Kidney epithelial cell (primary cell): ENCODE data around the gene SEC14L2. TPM values are rescaled to one million over a fixed set of nuclear protein-coding genes. Genes with fewer than 3 reads are reported as not detected.
"Not testable (repeated sequence)": the region's sequence is repeated elsewhere in the genome, so short reads cannot be mapped to it uniquely, and the experiment has no call there.

Source experiments
- DNase-seq: peaks from one replicate; pipeline ENCODE4 v3.0.0-alpha.2; 2010; ENCODE audit warnings: low read depth
- H3K27me3 ChIP-seq: 2 replicates; pipeline ENCODE4 v1.6.0; 2011; ENCODE audit warnings: low read length; ENCODE audit not compliant: control insufficient read depth, insufficient read depth
- H3K36me3 ChIP-seq: 2 replicates; pipeline ENCODE4 v1.5.1; 2011; ENCODE audit warnings: low read length; ENCODE audit not compliant: control insufficient read depth, insufficient read depth
- H3K4me3 ChIP-seq: 2 replicates; pipeline ENCODE4 v1.5.1; 2011; ENCODE audit warnings: low read depth, mild to moderate bottlenecking, control low read depth, low read length
- total RNA-seq: library from RNA; depleted of rRNA; stranded (reverse); fragments of >200 nt; gene quantifications from 2 replicates; pipeline ENCODE4 v1.2.3, GENCODE V29; 2015
- TF ChIP-seq, protein P1 (sequence below): IDR thresholded peaks from 2 replicates; pipeline ENCODE4 v1.5.1; 2011; ENCODE audit warnings: mild to moderate bottlenecking, moderate library complexity, low read length, control low read depth, inconsistent platforms; ENCODE audit not compliant: insufficient read depth, poor library complexity, severe bottlenecking

Gene SEC14L2
- total RNA-seq, 1 donor from 2014 or later: 31.7 TPM

DNA sequence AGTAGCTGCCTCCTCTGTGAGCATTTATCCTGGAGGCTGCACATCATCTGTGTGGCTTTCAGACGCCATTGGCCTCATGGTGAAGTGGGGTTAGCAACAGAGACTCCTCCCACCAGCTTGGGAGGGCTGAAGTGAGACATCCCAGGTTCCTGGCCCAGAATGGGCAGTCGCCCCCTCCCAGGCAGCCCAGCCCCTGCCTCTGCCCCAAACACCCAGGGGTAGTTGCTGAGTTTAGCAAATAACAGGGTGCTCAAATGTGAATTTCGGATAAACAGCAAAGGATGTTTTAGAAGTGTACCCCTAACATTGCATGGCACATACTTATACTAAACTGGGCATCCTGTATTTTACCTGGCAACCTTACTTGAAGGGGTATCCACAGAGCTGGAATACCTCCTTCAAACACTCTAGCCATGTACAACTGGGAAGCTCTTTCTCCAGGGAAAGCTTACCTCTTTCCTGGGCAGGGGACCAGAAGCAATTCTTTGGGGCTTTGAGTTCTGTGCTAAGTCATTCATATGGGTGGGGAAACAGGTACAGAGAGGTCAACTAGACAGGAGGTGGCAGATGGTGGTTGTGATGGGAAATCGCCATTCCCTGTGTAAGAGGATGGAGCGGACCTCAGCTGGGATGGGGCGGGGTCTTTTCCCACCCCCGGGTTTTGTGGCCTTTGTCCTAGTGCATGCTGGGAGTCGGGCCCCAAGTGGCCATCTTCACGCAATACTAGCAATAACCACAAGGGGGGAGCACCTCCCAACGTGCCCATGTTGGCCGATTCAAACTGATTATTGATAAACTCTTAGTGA lies 48.0 kb downstream of the SEC14L2 start:
- Histone ChIP-seq H3K27me3 (no peaks in the 10 kb centered on the region), H3K4me3 (no peak overlapping the region), H3K36me3 (no peaks in the 10 kb centered on the region)
- DNase-seq: no peak
- TF ChIP-seq, protein P1, sequence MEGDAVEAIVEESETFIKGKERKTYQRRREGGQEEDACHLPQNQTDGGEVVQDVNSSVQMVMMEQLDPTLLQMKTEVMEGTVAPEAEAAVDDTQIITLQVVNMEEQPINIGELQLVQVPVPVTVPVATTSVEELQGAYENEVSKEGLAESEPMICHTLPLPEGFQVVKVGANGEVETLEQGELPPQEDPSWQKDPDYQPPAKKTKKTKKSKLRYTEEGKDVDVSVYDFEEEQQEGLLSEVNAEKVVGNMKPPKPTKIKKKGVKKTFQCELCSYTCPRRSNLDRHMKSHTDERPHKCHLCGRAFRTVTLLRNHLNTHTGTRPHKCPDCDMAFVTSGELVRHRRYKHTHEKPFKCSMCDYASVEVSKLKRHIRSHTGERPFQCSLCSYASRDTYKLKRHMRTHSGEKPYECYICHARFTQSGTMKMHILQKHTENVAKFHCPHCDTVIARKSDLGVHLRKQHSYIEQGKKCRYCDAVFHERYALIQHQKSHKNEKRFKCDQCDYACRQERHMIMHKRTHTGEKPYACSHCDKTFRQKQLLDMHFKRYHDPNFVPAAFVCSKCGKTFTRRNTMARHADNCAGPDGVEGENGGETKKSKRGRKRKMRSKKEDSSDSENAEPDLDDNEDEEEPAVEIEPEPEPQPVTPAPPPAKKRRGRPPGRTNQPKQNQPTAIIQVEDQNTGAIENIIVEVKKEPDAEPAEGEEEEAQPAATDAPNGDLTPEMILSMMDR: peak; percentile 82

DNA sequence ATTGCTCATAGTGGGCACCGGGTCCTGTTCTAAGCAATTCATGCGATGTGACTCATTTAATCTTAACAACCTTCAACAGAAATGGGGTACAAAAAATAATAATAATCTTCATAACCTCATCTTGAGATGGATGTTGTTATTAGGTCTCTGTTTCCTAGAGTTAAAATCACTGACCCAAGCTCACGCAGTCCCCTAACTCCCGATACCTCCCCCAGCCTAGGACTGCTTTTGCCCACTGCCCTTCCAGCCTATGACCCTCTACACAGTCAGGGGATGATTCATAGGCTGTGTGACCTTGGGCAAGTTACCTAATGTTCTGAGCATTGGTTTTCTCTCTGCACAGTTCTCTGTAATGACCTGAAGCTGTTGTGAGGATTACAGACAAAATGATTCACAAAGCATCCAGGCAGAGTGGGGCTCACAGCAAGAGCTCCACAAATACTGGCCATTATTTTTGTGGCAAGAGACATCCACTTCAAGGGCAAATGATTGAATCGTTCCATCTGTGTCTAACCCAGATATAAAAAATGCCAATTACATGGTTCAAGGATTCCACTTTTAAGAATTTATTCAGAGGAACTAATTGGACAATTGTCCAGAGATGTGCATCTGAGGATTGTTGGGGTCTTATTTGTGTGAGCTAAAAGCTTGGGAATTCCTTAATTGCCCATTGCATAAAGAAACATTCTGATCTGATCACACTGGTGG lies 48.8 kb downstream of the SEC14L2 start:
- H3K27me3 ChIP-seq: no peaks in the 10 kb centered on the region
- no peak overlapping the region for H3K4me3 ChIP-seq
- DNase-seq: no peak
- TF ChIP-seq, protein P1: no peak
- H3K36me3 ChIP-seq: no peaks in the 10 kb centered on the region

DNA sequence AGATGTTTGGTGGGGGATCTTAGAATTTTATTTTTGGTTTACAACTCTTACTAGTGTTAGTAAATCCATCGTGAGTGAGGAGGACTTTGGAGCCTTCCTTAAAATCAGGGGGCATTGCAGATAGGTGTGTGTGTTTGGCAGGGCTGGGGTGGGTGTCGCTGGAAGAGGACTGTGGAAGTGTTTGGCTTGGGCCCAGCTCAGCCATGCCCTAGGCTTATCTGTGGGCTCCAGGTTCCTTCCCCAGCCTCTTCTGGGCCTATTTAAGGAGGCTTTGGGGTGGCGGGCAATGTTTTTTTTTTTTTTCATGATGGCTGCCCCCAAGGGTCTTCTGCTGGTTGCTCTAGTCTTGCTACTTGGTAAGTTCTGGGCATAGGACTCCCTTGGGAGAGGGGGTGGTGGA lies 50.8 kb downstream of the SEC14L2 start:
- H3K36me3 ChIP-seq: no peaks in the 10 kb centered on the region
- DNase-seq: no peak
- TF ChIP-seq, protein P1: no peak
- H3K4me3 ChIP-seq: no peak overlapping the region
- H3K27me3 ChIP-seq: peaks cover 4% of the 10 kb centered on the region

DNA sequence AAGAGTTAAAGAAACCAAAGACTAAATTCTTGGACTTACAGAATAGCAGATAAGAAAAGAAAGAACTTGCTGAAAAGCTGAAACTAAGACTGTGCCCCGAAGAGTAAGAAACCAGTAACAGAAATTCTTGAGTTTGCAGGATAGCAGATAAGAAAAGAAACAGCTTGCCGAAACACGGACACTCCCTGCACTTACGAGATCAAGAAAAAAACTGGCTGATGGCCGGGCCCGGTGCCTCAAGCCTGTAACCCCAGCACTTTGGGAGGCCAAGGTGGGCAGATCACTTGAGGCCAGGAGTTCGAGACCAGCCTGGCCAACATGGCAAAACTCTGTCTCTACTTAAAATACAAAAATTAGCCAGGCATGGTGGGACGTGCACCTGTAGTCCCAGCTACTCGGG lies 54.7 kb downstream of the SEC14L2 start:
- not testable (repeated sequence) for H3K27me3 ChIP-seq, H3K36me3 ChIP-seq, H3K4me3 ChIP-seq, DNase-seq

DNA sequence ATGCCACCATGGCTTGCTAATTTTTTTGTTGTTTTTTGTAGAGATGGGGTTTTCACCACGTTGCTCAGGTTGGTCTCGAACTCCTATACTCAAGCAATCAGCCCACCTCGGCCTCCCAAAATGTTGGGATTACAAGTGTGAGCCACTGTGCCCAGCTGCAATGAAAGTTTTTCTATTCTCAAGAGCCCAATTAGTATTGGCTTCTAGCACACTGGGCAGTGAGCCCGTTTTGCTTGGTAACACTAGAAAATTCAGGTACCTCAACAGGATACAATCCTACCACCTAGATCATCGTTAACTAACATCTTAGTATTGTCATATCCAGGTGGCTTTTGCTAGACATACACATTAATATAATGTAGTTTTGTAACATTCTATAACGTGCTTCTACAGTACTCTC lies 56.0 kb downstream of the SEC14L2 start:
- H3K4me3 ChIP-seq: no peak overlapping the region
- H3K36me3 ChIP-seq: no peaks in the 10 kb centered on the region
- TF ChIP-seq, protein P1: no peak
- DNase-seq: no peak
- H3K27me3 ChIP-seq: peaks cover 4% of the 10 kb centered on the region

DNA sequence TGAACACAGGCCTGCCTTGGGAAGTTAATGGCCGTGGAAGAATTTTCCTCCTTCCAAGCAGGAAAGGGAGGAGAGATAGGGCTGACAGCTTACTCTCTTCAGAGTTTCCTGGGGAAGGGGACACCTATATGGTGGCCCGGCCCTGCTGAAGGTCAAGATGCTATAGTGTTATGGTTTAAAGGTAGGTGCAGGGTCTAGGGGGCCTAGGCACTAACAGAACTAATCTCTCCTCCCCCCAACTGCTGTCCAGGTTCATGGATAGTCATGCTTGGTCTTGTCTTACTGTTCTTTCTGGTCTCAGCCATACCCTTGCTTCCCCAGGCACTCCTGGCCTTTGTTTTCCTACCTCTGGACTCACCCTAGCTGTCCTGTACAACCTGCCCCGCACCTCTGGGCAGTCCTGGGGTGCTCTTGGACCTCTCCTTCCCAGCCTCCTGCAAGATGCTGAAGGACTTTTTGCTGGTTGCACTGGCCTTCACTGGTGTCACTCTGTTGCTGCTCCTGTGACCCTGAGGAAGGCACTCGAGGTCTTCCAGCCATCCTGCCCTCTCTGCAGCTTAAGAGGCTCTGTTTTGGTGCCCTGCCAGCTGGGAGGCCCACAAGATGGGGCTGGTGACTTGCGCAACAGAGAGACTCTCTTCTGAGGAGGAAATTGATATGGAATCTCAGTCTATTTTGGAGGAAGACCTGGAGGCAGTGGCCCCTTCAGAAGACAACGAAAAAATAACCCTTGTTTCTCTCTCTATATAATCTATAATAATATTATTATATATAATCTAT lies 57.1 kb downstream of the SEC14L2 start:
- Histone ChIP-seq H3K27me3 (peaks cover 4% of the 10 kb centered on the region), H3K4me3 (no peak overlapping the region), H3K36me3 (no peaks in the 10 kb centered on the region)
- TF ChIP-seq, protein P1: no peak
- DNase-seq: no peak
